Stimulated activated CD4-positive, alpha-beta T cell treated with anti-CD3 and anti-CD28 coated beads, TNF-alpha, amount 100 ng/mL, for 24 hours (primary cell): ENCODE results near the gene PPOX.
A peak's percentile ranks its signal among the peaks of the same experiment; 100 is the strongest.

Experiments
- DNase-seq, 3 experiments: peaks; one replicate each; pipeline ENCODE4 v3.0.0-alpha.2; 2020; ENCODE audit warnings: low read depth in 3 of 3

The PPOX gene

DNA sequence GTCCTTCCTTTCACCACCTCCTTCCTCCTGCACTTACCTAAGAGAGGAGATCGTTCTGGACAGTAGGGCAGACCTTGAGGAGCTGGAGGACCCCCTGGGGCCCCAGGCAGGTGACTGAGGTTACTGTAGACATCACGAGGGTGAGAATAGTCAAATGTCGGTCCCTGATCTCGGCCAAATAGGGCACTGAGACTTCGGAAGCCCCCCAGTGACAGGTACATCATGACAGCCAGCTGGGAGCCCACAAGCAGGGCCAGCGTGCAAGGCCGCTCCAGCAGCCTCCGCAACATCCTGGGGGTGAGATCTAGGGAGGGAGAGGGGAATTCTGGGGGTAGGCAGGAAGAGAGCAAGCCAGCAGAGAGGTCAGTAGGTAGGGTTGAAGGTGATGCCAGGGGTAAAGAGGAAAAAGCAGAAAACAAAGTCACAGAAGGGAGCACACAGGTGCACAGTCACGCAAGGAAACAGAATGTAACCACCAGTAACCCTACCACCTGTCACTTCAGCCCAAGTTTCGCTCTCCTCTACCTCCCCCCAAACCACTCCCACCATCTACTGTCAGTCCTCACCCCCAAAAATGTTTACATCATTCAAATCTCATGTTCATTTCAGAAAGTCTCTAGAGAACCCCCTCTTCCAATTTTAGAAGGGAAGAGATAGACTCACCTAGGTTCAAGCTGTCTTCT lies 9.7 kb downstream of the PPOX start:
- DNase-seq: no peak

DNA sequence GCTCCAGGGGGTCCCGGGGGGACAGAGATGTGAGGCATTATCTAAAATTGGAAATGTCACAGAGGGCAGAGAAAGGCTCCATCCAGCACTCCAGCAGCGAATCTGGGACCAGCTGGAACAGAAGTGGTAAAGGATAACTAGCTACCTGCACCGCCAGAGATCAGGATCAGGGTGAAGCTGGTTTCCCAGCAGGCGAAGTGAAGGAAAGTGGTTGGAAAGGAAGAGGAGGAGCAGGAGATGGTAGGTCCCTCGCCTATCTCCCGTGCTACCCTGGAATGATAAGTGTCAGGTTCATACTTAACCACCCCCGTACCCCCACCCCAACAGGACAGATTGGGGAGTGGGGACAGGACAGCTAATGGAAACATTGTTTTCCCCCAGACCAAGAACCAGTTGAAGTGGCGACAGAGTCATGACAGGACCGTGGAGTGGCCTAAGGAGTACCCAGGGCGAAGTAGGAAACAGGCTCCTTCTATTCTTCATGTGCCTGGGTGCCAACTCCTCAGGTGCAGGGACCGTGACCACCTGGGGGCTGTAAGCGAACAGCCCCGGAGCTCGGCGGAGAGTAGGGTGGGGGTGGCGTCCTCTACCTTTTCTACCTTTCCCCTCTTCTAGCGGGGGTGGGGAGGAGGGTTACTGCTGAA lies 10.4 kb downstream of the PPOX start:
- no peak for DNase-seq

DNA sequence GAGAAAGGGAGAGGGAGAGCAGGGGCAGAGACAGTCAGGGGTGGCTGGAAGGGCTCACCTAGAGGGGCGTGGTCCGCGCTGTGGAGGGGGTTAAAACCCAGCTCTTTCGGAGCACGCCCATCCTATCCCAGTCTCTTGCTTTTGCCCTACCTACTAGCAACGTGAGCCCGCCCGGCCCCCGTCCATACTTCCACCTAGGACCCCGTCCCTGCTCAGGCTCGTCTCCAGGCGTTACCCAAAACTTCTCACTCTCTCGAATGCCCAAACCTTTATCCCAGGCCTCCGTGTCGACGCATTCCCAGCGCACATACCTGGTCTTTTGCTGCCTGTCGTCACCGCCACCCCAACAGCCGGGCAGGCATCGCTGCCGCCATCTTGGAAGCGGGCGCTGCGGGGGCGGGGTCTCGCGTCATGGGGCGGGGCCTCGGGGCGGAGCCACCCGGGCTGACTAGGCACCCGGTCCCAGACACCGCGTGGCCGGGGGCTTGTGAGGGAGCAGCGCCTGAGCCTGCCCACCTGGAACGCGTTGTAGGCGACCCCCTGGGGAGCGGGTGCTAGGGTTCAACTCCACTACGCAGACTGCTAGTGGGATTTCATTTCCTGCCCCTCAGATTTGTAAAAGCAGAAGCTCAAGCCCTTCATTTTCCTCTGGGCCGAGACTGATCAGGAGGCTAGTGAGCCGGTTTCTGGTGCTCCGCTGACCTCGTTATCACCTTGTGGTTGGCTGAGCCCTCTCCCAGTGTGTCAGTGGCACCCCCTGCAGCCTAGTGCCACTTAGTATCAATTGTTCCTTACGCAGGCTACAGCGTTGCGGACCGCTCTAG lies 11.1 kb downstream of the PPOX start, which contains the start of gene B4GALT3:
B4GALT3 (minus strand) TSS at position 396 of the 824 bp plus-strand sequence. CDS start 1,447 bp downstream, outside the sequence.
- peak; percentile 91 to 97 (median 93) for DNase-seq

DNA sequence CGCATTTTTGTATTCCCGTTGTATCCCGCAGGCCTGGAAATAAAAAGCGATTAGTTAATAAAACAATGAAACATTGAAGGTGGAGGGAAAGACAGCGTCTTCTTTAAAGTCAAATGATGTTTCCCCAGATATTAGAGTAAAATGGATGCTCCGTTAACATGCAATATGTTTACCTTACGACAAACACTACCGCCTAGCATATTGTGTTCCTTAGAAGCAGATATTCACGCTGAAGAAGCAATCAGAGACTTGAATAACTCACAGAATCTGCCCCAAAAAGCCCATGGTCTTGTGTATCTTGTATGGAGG lies 11.7 kb downstream of the PPOX start:
- DNase-seq: no peak

DNA sequence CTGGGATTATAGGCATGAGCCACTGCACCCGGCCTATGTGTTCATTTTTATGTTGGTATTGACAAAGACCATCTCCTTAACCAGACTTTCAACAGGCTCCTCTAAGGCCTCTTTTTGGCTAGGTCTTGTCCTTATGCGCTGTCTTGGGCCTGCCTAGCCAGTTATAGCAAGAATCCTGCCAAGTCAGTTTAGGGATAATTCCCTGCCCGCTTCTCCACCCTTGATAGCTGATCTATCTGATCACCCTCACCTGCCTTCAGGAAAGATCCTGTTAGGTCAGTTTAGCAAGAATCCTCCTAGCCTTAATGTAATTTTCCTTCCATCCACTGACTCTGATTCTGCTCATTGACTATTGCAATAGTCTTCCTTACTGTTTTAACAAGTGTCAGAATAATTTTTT lies 13.5 kb downstream of the PPOX start:
- DNase-seq: no peak

DNA sequence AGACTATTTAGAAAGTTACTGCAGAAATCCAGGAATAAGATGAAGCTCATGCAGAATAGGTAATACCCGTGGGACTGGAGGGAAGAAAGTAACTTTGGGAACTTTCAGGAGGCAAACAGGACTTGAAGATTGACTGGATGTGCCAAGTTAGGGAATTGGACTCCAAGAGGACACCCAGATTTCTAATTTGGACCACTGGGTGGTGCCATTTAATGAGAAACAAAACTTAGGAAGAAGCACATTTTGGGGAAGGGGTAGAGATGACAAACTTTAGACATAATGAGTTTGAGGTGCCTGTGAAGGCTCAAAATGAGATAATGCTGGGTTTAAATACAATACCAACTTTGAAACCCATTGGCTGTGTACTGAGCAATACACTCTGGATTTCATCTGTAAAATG lies 14.4 kb downstream of the PPOX start:
- DNase-seq: no peak

DNA sequence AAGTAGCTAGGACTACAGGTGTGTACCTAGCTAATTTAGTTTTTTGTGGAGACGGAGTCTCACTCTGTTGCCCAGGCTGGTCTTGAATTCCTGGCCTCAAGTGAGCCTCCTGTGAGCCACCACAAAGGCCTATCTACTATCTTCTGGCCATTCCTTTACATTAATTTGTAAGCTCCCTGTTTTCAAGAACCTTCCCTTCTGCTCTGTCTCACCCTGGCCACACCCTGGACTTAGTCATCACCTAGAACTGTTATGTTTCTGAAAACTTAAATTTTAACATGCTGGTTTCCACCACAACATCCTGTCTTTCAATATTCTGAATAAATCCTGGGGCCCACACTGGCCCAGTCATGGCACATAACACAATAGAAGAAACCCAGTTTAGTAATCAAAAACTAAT lies 16.0 kb downstream of the PPOX start:
- DNase-seq: peak in 2 of 3 experiments; percentile 40 to 58

DNA sequence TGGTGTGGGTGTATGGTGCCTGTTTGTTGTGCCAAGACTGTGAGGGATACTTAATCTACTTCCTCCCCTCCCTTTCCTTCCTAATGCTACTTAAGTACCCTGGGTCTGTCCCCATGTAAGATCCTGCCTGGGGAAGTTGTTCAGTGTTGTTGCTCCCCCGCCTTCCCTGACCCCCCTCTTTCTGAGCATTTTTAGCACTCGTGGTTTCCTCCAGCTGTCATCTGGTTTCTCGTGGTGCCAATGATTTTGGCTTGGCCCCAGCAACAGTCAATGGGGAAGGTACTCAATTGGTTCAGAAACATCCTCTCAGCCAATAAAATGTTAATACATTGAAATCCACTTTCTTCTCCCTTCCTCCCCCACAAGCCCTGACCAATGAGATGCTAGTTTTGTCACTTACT lies 19.1 kb downstream of the PPOX start:
- DNase-seq: peak in 2 of 3 experiments; percentile 53 to 58

DNA sequence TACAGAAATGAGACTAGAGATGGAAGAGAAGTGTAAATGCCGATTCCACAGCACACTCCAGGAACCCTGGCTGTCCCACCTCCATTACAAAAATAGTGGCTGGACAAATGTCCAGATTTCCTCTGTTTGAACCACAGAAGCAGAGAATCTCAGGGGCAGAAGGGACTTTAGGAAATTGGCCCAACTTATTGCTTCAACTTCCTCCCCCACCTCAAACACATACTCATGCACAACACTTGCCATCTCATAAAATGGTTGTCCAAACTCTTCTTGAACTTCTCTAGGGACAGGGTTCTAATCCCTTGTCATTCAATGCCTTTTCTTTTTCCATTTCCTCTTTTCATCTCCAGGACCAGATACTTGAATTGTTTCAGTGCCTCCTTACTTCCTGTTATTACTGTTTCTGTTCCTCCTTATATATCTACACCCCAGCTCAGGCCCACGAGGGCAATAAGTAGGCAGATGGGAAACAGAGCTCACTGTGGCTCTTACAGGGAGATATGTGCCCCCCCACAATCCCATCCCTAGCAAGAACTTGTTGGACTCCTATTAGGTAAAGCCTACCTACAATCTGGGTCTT lies 19.6 kb downstream of the PPOX start:
- DNase-seq: no peak

DNA sequence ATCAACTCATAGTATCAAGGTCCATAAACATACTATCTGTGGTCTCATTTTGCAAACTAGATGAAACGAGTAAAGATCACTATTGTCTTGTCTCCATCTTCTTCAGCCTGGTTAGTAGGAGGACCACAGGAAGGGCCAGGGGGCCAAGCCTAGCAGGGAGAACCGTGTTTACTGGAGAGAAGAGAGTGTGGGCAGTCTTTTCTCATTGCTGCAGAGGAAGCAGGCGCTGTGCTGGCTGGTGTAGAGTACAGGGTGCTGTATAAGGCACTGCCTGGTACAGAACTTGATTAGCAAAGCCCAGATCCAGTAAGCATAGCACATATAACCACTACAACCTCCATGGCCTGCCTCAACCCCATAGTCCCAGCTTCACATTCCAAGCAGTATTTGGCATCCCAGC lies 21.1 kb downstream of the PPOX start:
- DNase-seq: no peak

DNA sequence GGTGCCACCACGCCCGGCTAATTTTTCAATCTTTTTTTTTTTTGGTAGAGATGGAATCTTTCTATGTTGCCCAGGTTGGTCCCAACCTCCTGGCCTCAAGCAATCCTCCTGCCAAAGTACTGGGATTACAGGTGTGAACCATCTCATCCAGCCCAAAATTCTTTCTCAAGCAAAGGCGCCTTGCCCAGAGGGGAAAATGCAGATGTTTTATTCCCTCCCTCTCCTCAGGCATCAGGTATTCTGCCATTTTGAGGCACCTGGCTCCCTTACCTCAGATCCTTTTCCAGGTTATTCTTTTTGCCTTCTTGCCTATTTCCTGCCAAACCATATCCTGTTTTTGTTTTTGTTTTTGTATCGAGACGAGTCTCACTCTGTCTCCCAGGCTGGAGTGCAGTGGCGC lies 22.2 kb downstream of the PPOX start:
- DNase-seq: no peak

DNA sequence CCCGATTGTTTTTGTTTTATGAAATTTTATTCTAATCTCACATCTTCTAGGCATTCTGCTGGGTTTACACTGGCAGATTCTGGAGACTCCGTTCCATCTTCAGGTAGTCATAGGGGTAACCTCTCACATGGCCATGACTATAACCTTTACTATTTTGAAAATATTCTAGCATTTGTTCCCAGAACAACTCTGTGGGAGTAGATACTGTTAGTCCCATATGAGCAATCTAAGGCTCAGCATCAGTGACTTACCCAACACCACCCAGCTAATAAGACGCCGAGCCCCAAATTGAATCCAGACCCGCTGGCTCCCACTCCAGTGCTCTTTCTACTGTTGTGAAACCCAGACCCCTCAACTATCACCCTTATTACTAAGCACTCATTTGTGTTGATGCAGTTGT lies 22.8 kb downstream of the PPOX start:
- no peak for DNase-seq

DNA sequence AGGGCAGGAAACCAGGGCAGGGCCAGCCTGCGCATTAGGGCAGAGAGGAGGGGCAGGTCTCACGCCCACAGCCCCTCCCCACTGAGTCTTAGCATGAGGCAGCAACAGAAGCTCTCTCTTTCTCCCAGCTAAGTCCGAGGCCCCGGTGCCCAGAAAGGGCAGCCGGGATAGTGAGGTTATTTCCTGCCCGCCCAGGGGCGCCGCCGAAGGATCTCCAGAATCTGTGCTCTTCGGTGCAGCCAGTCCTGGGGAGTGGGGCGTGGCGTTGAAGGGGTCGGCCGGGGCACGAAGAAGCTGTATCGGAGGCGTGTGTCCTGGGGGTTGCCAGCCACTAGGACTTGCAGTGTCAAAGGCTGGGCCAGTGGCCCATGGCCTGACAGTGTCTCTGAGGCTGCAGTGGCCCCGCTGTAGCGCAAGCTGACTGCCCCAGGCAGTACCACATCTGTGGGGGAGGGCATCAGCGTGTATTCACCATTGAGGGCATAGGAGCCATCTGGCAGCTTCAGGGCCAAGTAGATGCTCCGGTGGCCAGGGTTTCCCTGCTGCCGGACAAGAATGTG lies 24.8 kb downstream of the PPOX start:
- no peak for DNase-seq

DNA sequence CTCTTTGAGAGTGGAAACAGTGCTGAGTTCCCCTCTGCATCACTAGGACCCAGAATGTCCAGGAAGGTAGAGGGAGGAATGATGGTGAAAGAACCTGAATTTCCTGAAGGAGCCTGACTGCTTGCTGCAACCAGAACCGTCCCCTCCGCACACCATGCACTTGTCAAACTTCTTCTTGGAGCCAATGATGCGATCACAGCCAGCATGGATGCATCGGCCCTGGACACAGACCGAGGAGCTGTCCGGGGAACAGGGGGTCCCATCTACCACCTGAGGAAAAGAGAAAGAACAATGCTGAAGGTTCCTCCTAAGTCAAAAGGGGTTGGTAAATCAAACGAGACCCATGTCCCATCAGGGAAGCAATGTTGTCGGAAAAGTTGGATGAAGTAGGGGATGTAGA lies 25.7 kb downstream of the PPOX start:
- DNase-seq: no peak

DNA sequence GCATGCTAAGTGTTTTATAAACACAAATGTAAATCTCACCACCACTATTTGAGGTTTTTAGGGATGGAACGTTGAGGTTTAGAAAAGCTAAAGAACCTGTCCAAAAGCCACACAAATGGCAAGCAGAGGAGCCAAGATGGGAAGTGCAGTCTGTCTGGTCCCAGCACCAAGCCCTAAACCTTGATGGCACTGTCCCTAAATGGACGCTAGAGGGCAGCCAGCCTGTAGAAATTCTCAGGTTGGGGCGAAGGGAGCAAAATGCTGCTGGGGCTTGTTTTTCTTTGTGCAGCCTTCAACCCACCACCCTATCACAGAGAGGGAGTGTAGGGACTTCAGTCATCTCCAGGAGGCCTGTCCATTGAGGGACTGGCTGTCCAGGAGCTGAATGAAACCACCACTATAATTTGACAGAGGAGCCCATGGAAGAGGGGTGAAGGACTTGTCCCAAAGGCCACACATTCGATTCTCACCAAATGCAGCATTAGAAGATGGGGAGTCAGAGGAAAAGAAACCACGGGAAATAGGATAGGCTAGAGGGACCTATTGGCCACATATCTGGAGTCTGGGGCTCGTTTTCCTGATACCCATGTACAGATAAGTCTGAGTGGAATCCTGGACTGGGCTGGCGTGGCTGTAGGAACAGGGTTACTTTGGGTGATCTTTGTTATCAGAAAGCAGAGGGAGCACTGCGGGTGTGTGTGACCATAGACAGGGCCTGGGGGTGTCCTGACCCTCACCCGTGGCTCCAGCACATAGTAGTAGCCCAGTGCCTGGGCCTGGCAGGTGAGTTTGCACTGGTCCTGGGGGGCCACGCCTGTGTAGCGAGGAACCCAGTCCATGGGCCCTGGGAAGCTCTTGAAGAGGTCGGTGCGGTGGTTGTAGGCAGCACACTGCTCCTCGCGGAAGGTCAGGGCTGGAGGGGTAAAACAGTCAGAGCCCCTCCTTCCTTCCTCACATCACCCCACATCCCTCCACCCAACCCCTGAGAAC lies 26.5 kb downstream of the PPOX start:
- peak in 2 of 3 experiments; percentile 51 to 54 for DNase-seq

DNA sequence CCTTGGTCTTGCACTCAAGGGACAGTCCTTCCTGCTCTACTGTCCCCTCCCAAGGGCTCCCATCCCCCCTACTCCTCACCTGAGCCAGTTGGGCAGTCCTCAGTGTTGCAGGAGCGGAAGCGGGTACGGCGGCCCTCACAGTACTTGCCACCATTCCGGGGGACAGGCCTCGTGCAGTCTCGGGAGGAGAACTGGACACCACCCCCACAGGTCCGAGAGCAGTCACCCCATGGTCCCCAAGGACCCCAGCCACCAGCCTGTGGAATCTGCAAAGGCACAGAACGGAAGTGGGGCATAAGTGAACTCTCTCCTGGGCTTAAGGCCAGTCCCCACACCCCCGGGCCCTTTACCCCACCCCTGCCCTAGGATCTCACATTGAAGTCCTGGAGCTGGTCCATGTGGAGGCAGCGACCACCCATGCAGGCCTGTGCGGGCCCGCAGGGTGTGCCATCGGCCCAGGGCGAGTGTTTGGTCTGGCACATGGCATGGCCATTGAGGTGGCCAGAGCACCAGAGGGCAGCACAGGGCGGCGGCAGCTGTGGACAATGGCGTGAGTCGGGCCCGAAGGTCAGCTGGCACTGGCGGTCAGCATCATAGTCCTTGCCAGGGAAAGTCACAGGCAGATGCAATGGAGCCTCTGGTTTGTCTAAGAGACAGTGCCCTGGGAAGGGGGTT lies 27.5 kb downstream of the PPOX start:
- DNase-seq: no peak

DNA sequence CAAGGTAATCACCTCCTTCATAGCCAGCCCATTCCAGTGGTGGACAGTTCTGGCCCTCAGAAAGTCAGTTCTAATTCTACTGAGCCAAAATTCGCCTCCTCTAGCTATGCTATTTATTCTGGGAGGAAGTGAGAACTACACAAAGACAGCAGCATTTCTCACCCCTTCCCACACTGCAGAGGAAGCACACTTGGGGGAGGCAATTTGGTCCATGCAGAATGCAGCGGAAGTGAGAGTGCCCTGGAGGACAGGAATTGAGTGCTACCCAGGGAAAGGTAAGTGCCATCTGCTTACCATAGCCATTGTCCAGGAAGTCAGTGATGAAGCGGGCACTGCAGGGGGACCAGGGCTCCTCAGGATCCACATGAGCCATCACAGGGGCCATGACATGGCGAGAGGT lies 28.9 kb downstream of the PPOX start:
- DNase-seq: no peak

DNA sequence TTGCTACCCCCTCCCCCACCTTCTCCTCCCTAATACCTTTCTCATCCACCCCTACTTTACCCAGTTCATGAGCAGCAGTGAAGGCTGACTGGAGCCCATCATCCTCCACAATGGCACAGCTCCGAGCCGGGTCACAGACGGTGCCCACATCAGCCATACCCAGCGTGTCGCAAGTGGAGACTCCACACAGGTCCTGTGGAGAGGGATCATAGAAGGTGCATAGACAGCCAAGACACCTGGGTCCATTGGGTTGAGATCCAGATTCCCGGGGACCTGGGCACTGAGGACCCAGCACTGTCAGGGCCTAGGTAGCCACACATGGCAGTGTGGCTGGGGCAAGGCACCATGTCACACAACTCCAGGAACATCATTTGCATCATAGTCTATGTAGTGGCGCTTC lies 29.9 kb downstream of the PPOX start:
- no peak for DNase-seq

DNA sequence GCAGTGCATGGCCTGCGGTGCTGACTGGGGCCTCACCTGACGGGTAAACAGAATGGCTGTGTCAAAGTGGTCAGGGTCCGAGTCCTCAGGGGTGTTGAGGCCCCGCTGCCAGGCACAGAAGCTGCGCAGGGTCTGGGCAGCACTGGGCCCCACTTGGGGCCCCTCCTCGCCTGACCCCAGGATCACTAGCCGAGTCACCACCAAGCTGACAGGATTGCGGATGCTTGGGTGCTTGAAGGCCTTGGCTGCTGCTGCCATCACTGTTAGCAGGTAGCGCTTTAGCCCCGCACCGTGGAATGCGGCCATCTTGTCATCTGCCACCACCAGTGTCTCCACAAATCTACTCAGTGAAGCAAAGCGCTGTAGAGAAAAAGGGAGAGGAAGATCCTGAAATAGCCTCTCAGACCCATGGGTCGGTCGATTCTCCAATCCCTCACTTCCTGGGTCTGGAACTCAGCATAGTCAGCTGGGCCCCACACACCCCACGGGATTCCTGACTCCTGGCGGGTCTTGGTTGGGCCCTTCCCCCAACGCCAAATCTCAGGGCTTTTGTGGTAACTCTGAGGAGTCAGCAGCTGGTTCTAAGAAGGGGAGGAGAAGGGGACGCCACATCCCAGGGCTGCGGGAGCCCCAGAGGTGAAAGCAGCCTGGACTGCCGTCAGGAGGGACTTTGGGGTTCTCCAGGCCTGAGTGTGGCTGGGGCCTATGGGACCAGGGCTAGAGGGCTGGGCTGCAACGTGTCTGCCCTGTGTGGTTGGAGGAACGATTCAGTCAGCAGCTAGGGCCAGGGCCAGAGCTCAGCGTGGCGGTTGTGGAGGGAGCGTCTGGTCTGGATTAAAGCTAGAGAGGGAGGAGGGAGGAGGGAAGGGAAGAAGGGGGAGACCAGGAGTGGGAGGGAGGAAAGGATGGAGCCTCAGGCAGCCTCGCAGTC lies 30.6 kb downstream of the PPOX start:
- no peak for DNase-seq
